Heart left ventricle (tissue), 13 donors: Measurements from ENCODE around the gene MRTFA.

Experiments used
- CTCF ChIP-seq, 12 donors: fragments of 200-600 bp; sonication (generic) in 4 of 12; IDR thresholded peaks; one replicate each; pipeline versions ENCODE4 v1.5.0 to v1.8.0; 2018 to 2022; ENCODE audit warnings: antibody characterized with exemption in 12 of 12, mild to moderate bottlenecking in 5 of 12
- POLR2A ChIP-seq, 2 donors: fragments of 450-650 bp; IDR thresholded peaks; one replicate each; pipeline ENCODE4 v1.6.1; 2017; ENCODE audit warnings: antibody characterized with exemption in 2 of 2, mild to moderate bottlenecking in 2 of 2, moderate library complexity in 2 of 2
- donor health status: ischemic (EF 13 %, LVEDD 7.1; RV severe dilation, severe dysfunction).
- donor health status: DM: no; HTN: yes; CAD: no.
- donor health status: DM: no; HTN: no; CAD: no.
- donor health status: ischemic (EF 25% LVEDD 6.9; RV normal size, moderate dysfunction).
- donor health status: ischemic (EF 25% LVEDD 5.7; RV mildly dilated, moderate dysfunction).
- donor health status: ischemic (EF 35%, LVEDD 5.7; RV mildly dilated, moderate dysfunction).
- donor health status: nonischemic (EF 11% LVEDD 7.7; RV severe dilation, severe dysfunction).
- donor health status: DM: yes; HTN: yes; CAD: no.
- donor health status: PGD.
- donor health status: ischemic (EF 29% LVEDD 5.4; RV normal size, mild dysfunction).
- donor health status: nonischemic (EF 23%, LVEDD 6.1; RV moderate dilation, normal function).

- no peak for TF ChIP-seq CTCF (IDR thresholded peaks at IDR 0.05)
- no peak for TF ChIP-seq POLR2A (IDR thresholded peaks at IDR 0.05)
Measured at GRCh38 chr22:40635043-40635939, 1.2 kb downstream of the MRTFA start.
